KMS-11 (cell line): ENCODE measurements around the gene TIMELESS.

Source experiments
- H2AFZ ChIP-seq: fragments of 200-600 bp; sonication (generic); 2 replicates; pipeline ENCODE4 v1.6.1; 2016; ENCODE audit warnings: antibody characterized with exemption, mixed run types, low read depth
- H3K27ac ChIP-seq: fragments of 200-600 bp; sonication (generic); 2 replicates; pipeline ENCODE4 v1.6.1; 2016; ENCODE audit warnings: mild to moderate bottlenecking, mixed run types
- H3K27me3 ChIP-seq: fragments of 200-600 bp; sonication (generic); 2 replicates; pipeline ENCODE4 v1.6.1; 2017; ENCODE audit warnings: mild to moderate bottlenecking, low read depth, mixed run types, moderate library complexity; ENCODE audit not compliant: insufficient read depth
- H3K36me3 ChIP-seq: fragments of 200-600 bp; sonication (generic); 2 replicates; pipeline ENCODE4 v1.6.1; 2017; ENCODE audit warnings: mild to moderate bottlenecking, mixed run types; ENCODE audit not compliant: insufficient read depth
- H3K4me1 ChIP-seq: fragments of 200-600 bp; sonication (generic); 2 replicates; pipeline ENCODE4 v1.6.1; 2016; ENCODE audit warnings: mild to moderate bottlenecking, low read depth, mixed run types; ENCODE audit not compliant: poor library complexity, severe bottlenecking
- H3K4me2 ChIP-seq: fragments of 200-600 bp; sonication (generic); 2 replicates; pipeline ENCODE4 v1.7.0; 2016; ENCODE audit warnings: mild to moderate bottlenecking, mixed run types
- H3K4me3 ChIP-seq: fragments of 200-600 bp; sonication (generic); IDR thresholded peaks from 2 replicates; pipeline ENCODE4 v1.6.1; 2017; ENCODE audit warnings: low read depth, low read length, mixed read lengths; ENCODE audit not compliant: insufficient read depth
- H3K79me2 ChIP-seq: fragments of 200-600 bp; sonication (generic); 2 replicates; pipeline ENCODE4 v1.6.1; 2016; ENCODE audit warnings: low read depth, mixed run types; ENCODE audit not compliant: insufficient read depth
- H3K9ac ChIP-seq: fragments of 200-600 bp; sonication (generic); 2 replicates; pipeline ENCODE4 v1.6.1; 2016; ENCODE audit warnings: mild to moderate bottlenecking, mixed run types
- H4K20me1 ChIP-seq: fragments of 200-600 bp; sonication (generic); 2 replicates; pipeline ENCODE4 v1.6.1; 2016; ENCODE audit warnings: mild to moderate bottlenecking, mixed run types; ENCODE audit not compliant: insufficient read depth
- TF ChIP-seq, protein P1 (sequence below): fragments of 200-600 bp; sonication (generic); conservative IDR thresholded peaks from 2 replicates; pipeline ENCODE4 v1.6.1; 2017; ENCODE audit warnings: low read depth, mild to moderate bottlenecking, antibody characterized with exemption, low read length, moderate library complexity, mixed read lengths

The TIMELESS gene

GRCh38 chr12:56377310-56377988, 71.8 kb downstream of the TIMELESS start:
- no peak overlapping the region for H2AFZ ChIP-seq
- H3K27ac ChIP-seq, result no peak overlapping the region
- no peak overlapping the region for H3K4me3 ChIP-seq
- no peak overlapping the region for H3K4me2 ChIP-seq
- H3K79me2 ChIP-seq, result no peaks in the 10 kb centered on the region
- H4K20me1 ChIP-seq, result no peaks in the 10 kb centered on the region
- H3K36me3 ChIP-seq, result no peaks in the 10 kb centered on the region
- H3K27me3 ChIP-seq, result no peaks in the 10 kb centered on the region
- TF ChIP-seq, protein P1, sequence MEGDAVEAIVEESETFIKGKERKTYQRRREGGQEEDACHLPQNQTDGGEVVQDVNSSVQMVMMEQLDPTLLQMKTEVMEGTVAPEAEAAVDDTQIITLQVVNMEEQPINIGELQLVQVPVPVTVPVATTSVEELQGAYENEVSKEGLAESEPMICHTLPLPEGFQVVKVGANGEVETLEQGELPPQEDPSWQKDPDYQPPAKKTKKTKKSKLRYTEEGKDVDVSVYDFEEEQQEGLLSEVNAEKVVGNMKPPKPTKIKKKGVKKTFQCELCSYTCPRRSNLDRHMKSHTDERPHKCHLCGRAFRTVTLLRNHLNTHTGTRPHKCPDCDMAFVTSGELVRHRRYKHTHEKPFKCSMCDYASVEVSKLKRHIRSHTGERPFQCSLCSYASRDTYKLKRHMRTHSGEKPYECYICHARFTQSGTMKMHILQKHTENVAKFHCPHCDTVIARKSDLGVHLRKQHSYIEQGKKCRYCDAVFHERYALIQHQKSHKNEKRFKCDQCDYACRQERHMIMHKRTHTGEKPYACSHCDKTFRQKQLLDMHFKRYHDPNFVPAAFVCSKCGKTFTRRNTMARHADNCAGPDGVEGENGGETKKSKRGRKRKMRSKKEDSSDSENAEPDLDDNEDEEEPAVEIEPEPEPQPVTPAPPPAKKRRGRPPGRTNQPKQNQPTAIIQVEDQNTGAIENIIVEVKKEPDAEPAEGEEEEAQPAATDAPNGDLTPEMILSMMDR, result no peak
- H3K4me1 ChIP-seq, result peaks cover 7% of the 10 kb centered on the region
- no peak overlapping the region for H3K9ac ChIP-seq

DNA sequence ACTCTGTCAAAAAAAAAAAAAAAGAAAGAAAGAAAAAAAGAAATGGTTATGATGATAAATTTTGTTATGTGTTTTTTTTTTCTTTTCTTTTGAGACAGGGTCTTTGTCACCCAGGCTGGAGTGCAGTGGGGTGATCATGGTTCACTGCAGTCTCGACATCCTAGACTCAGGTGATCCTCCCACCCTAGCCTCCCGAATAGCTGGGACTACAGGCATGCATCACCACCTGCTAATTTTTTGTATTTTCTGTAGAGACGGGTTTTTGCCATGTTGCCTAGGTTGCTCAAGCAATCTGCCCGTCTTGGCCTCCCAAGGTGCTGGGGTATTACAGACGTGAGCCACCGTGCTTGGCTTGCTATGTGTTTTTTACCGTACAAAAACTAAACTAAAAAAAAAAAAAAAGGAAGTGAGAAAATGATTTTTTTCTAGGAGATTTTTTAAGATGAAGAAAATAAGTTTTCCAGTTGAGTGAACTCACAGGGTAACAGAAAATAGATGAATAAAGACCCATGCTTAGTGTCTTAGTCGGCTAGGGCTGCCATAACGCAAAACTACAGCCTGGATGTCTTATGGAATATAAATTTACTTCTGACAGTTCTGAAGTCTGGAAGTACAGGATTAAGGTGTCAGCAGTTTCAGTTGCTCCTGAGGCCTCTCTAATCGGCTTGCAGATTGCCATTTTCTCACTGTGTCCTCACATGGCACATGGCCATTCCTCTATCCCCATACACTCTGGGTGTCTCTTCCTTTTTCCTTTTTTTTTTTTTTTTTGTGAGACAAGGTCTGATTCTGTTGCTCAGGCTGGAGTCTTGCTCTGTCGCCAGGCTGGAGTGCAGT, 73.4 kb downstream of the TIMELESS start:
- Histone ChIP-seq H3K9ac (no peak overlapping the region), H3K4me2 (no peak overlapping the region), H3K4me1 (peaks cover 7% of the 10 kb centered on the region), H3K4me3 (no peak overlapping the region), H3K27ac (no peak overlapping the region), H4K20me1 (no peaks in the 10 kb centered on the region), H3K27me3 (no peaks in the 10 kb centered on the region), H2AFZ (no peak overlapping the region), H3K36me3 (no peaks in the 10 kb centered on the region), H3K79me2 (no peaks in the 10 kb centered on the region)
- TF ChIP-seq, protein P1, result no peak

GRCh38 chr12:56374726-56375597, 74.3 kb downstream of the TIMELESS start:
- Histone ChIP-seq H4K20me1 (no peaks in the 10 kb centered on the region), H3K4me3 (no peak overlapping the region), H3K27me3 (no peaks in the 10 kb centered on the region), H3K9ac (no peak overlapping the region), H3K36me3 (no peaks in the 10 kb centered on the region), H3K4me2 (no peak overlapping the region), H3K79me2 (no peaks in the 10 kb centered on the region), H3K4me1 (peaks cover 7% of the 10 kb centered on the region), H3K27ac (no peak overlapping the region), H2AFZ (no peak overlapping the region)
- TF ChIP-seq, protein P1, result no peak

GRCh38 chr12:56373515-56373914, 75.7 kb downstream of the TIMELESS start:
- no peak overlapping the region for H3K4me2 ChIP-seq
- no peaks in the 10 kb centered on the region for H4K20me1 ChIP-seq
- H3K9ac ChIP-seq, result no peak overlapping the region
- no peak overlapping the region for H3K27ac ChIP-seq
- no peaks in the 10 kb centered on the region for H3K36me3 ChIP-seq
- H3K27me3 ChIP-seq, result no peaks in the 10 kb centered on the region
- TF ChIP-seq, protein P1, result no peak
- H3K4me1 ChIP-seq, result peaks cover 7% of the 10 kb centered on the region
- no peak overlapping the region for H2AFZ ChIP-seq
- no peaks in the 10 kb centered on the region for H3K79me2 ChIP-seq
- no peak overlapping the region for H3K4me3 ChIP-seq
